BJ (cell line): Measurements from ENCODE around the gene ZC3H8. TPM values are rescaled to one million over a fixed set of nuclear protein-coding genes. Genes with fewer than 3 reads are reported as not detected.

Source experiments
- CTCF ChIA-PET: fragments of 350-600 bp; formaldehyde crosslinking; extraction: SDS; loops from one replicate; lab custom pipeline; 2021; ENCODE audit warnings: antibody characterized with exemption, inconsistent platforms; lab: Yijun Ruan, JAX
- POLR2A ChIA-PET: fragments of 300-600 bp; sonication (Branson Sonifier 250); formaldehyde crosslinking; extraction: SDS; loops from one replicate; lab custom pipeline; 2021; ENCODE audit warnings: antibody characterized with exemption; lab: Charles Lee
- DNase-seq: peaks from one replicate; pipeline ENCODE4 v3.0.0-alpha.2; 2011; ENCODE audit warnings: low read depth
- H3K27me3 ChIP-seq: 2 replicates; pipeline ENCODE4 v1.6.0; 2011; ENCODE audit warnings: low read length; ENCODE audit not compliant: control insufficient read depth, insufficient read depth
- H3K36me3 ChIP-seq: 2 replicates; pipeline ENCODE4 v1.5.1; 2011; ENCODE audit warnings: low read length; ENCODE audit not compliant: control insufficient read depth, insufficient read depth
- H3K4me3 ChIP-seq: 2 replicates; pipeline ENCODE4 v1.5.1; 2011; ENCODE audit warnings: low read depth, mild to moderate bottlenecking, control low read depth, low read length
- polyA plus RNA-seq: library from polyadenylated mRNA; depleted of rRNA; stranded (reverse); fragments of >200 nt; gene quantifications from 2 replicates; pipeline ENCODE4 v1.2.3, GENCODE V29; 2011
- TF ChIP-seq, protein P1 (sequence below): IDR thresholded peaks from 2 replicates; pipeline ENCODE4 v1.5.1; 2011; ENCODE audit warnings: low read depth, mild to moderate bottlenecking, control low read depth, inconsistent platforms, low read length, moderate library complexity; ENCODE audit not compliant: insufficient read depth

ZC3H8 gene
- polyA plus RNA-seq, 1 experiment = 0.99 TPM

DNA sequence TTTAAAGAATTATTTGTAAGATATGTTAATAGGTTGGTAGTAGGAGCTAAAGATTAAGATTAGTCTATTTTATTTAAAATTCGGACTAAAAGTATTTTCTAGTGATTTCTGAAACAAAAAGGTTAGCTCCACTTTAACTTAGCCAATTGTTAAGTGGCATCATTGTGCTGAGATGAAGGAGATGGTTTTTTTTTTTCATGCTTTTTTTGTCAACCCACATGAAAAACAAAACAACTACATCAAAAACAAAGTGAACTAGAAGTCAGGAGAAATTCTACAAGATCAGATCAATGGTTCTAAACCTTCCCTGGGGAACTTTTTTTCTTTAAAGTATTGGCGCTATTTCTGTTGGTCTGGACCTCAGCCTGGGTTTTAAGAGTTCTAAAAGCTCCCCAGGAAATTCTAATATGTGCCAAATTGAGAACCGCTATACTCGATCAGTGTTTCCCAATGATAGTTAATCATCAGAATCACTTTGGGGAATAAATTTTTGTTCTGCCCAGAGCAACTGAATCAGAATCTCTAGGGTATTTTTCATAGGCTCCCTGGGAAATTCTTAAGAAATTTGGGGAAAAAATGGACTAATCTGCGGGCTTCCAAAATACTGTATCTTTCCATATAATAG is 22.9 kb upstream of the ZC3H8 start:
- no peak for DNase-seq
- H3K4me3 ChIP-seq = no peak overlapping the region
- H3K36me3 ChIP-seq = no peaks in the 10 kb centered on the region
- TF ChIP-seq, protein P1, sequence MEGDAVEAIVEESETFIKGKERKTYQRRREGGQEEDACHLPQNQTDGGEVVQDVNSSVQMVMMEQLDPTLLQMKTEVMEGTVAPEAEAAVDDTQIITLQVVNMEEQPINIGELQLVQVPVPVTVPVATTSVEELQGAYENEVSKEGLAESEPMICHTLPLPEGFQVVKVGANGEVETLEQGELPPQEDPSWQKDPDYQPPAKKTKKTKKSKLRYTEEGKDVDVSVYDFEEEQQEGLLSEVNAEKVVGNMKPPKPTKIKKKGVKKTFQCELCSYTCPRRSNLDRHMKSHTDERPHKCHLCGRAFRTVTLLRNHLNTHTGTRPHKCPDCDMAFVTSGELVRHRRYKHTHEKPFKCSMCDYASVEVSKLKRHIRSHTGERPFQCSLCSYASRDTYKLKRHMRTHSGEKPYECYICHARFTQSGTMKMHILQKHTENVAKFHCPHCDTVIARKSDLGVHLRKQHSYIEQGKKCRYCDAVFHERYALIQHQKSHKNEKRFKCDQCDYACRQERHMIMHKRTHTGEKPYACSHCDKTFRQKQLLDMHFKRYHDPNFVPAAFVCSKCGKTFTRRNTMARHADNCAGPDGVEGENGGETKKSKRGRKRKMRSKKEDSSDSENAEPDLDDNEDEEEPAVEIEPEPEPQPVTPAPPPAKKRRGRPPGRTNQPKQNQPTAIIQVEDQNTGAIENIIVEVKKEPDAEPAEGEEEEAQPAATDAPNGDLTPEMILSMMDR = no peak
- POLR2A ChIA-PET = interaction anchor here (0.7 kb wide), 1 partner anchor 16 kb away, joined by 3 read pairs; no protein-coding TSS in a partner anchor
- H3K27me3 ChIP-seq = no peaks in the 10 kb centered on the region
- CTCF ChIA-PET = interaction anchor here (0.6 to 1.2 kb wide), 2 partner anchors 11 to 18 kb away, joined by 3 to 4 read pairs; no protein-coding TSS in a partner anchor

GRCh38 chr2:112276954-112277353 is 22.1 kb upstream of the ZC3H8 start:
- no peak for DNase-seq
- TF ChIP-seq, protein P1 = no peak
- POLR2A ChIA-PET = interaction anchor here (0.7 kb wide), 2 partner anchors 17 to 73 kb away, joined by 3 read pairs; no protein-coding TSS in a partner anchor
- CTCF ChIA-PET = interaction anchor here (1.2 kb wide), 1 partner anchor 18 kb away, joined by 4 read pairs; no protein-coding TSS in a partner anchor
- Histone ChIP-seq H3K4me3 (no peak overlapping the region), H3K27me3 (no peaks in the 10 kb centered on the region), H3K36me3 (no peaks in the 10 kb centered on the region)

- ChIA-PET CTCF (no interaction called here), POLR2A (interaction anchor here (0.7 kb wide), 1 partner anchor 72 kb away, joined by 3 read pairs; no protein-coding TSS in a partner anchor)
Observed at GRCh38 chr2:112275887-112276773, 21.3 kb upstream of the ZC3H8 start.

GRCh38 chr2:112275311-112275886 is 20.6 kb upstream of the ZC3H8 start, which contains the start of gene ZC3H6:
ZC3H6 (plus strand) TSS chr2:112275597; CDS start chr2:112275995, 398 bp downstream.
- TF ChIP-seq, protein P1 = peak; percentile 23; the same call in 1 of the 2 replicates
- H3K27me3 ChIP-seq = no peaks in the 10 kb centered on the region
- H3K36me3 ChIP-seq = no peaks in the 10 kb centered on the region
- DNase-seq = peak; percentile 72
- peak within 1 kb of the TSS; percentile 85 for H3K4me3 ChIP-seq
- ChIA-PET CTCF (interaction anchor here (0.6 kb wide), 1 partner anchor 469 kb away, joined by 3 read pairs; no protein-coding TSS in a partner anchor), POLR2A (no interaction called here)

More at GRCh38 chr2:112275887-112276773, 21.3 kb upstream of the ZC3H8 start:
- peak overlapping the region; percentile 85 for H3K4me3 ChIP-seq
- H3K36me3 ChIP-seq = no peaks in the 10 kb centered on the region
- H3K27me3 ChIP-seq = no peaks in the 10 kb centered on the region
- TF ChIP-seq, protein P1 = no peak
- DNase-seq = peak; percentile 16
